Vagina (tissue), 2 donors: ENCODE results near the gene C17orf107.

Experiments used
- CTCF ChIP-seq, 3 experiments: fragments of 450-650 bp in 2 of 3; fragments of 200-600 bp in 1 of 3; sonication (generic) in 1 of 3; IDR thresholded peaks; one replicate each; pipeline ENCODE4 v1.5.1; 2017 to 2019; ENCODE audit warnings: antibody characterized with exemption in 3 of 3, mild to moderate bottlenecking in 2 of 3, moderate library complexity in 2 of 3
- POLR2A ChIP-seq, 2 donors: fragments of 450-650 bp; IDR thresholded peaks; one replicate each; pipeline ENCODE4 v1.6.1; 2017; ENCODE audit warnings: antibody characterized with exemption in 2 of 2, mild to moderate bottlenecking in 2 of 2, moderate library complexity in 2 of 2
- POLR2AphosphoS5 ChIP-seq, 2 donors: sonication (generic); formaldehyde crosslinking; IDR thresholded peaks; one replicate each; pipeline ENCODE4 v1.9.0; 2017; ENCODE audit warnings: antibody characterized with exemption in 2 of 2, mild to moderate bottlenecking in 2 of 2, low read depth in 1 of 2; ENCODE audit not compliant: insufficient read depth in 1 of 2

GRCh38 chr17:4921320-4921719 lies 22.0 kb downstream of the C17orf107 start:
- TF ChIP-seq CTCF (IDR thresholded peaks at IDR 0.05) (no peak), POLR2A (IDR thresholded peaks at IDR 0.05) (no peak), POLR2AphosphoS5 (IDR thresholded peaks at IDR 0.05; ENCODE audit: insufficient read depth in 1 of 2, low read depth in 1 of 2) (no peak)
